DND-41 (cell line): Measurements from ENCODE around the gene IWS1.
"Not testable (repeated sequence)": the region's sequence is repeated elsewhere in the genome, so short reads cannot be mapped to it uniquely, and the experiment has no call there.

Source experiments
- ATAC-seq: fragments of 200-7000 bp; cut with Tn5 transposase; 3 replicates; pipeline ENCODE4 v1.9.1; 2021; ENCODE audit warnings: low read depth; ENCODE audit not compliant: insufficient read depth
- DNase-seq: peaks from one replicate; pipeline ENCODE4 v3.0.0-alpha.2; 2020
- H2AFZ ChIP-seq: 2 replicates; pipeline ENCODE4 v1.6.0; 2012; ENCODE audit warnings: low read depth, low read length
- H3K27ac ChIP-seq: 2 replicates; pipeline ENCODE4 v1.5.1; 2012; ENCODE audit warnings: low read length, inconsistent platforms
- H3K27me3 ChIP-seq: fragments of 200-600 bp; sonication (generic); 2 replicates; pipeline ENCODE4 v1.6.0; 2012; ENCODE audit warnings: low read length, mild to moderate bottlenecking, inconsistent platforms; ENCODE audit not compliant: insufficient read depth, poor library complexity
- H3K36me3 ChIP-seq: 2 replicates; pipeline ENCODE4 v1.5.1; 2012; ENCODE audit warnings: low read length, inconsistent platforms; ENCODE audit not compliant: insufficient read depth
- H3K4me1 ChIP-seq: 2 replicates; pipeline ENCODE4 v1.5.1; 2012; ENCODE audit warnings: mild to moderate bottlenecking, low read length; ENCODE audit not compliant: insufficient read depth
- H3K4me2 ChIP-seq: 2 replicates; pipeline ENCODE4 v1.6.0; 2012; ENCODE audit warnings: mild to moderate bottlenecking, moderate library complexity, low read length, inconsistent platforms; ENCODE audit not compliant: insufficient read depth
- H3K4me3 ChIP-seq, 2 experiments: fragments of 200-600 bp in 1 of 2; shearing (Covaris generic) in 1 of 2; 2 replicates each; pipeline ENCODE4 v1.5.1; 2012 to 2016; ENCODE audit warnings: inconsistent platforms in 2 of 2, low read length in 2 of 2, mild to moderate bottlenecking in 2 of 2, low read depth in 1 of 2, moderate library complexity in 1 of 2
- H3K79me2 ChIP-seq: 2 replicates; pipeline ENCODE4 v1.6.0; 2012; ENCODE audit warnings: low read length, inconsistent platforms; ENCODE audit not compliant: insufficient read depth
- H3K9ac ChIP-seq: 2 replicates; pipeline ENCODE4 v1.6.0; 2012; ENCODE audit warnings: low read depth, mild to moderate bottlenecking, inconsistent platforms, low read length, moderate library complexity
- H3K9me3 ChIP-seq: 2 replicates; pipeline ENCODE4 v1.5.1; 2012; ENCODE audit warnings: low read length, moderate library complexity, mild to moderate bottlenecking, inconsistent platforms; ENCODE audit not compliant: insufficient read depth, severe bottlenecking
- H4K20me1 ChIP-seq: 2 replicates; pipeline ENCODE4 v1.6.0; 2012; ENCODE audit warnings: low read length; ENCODE audit not compliant: insufficient read depth
- EZH2 ChIP-seq: IDR thresholded peaks from 3 replicates; pipeline ENCODE4 v1.6.1; 2012; ENCODE audit warnings: borderline replicate concordance, low read depth, mild to moderate bottlenecking, moderate library complexity, low read length, inconsistent platforms; ENCODE audit not compliant: severe bottlenecking
- TF ChIP-seq, protein P1 (sequence below): IDR thresholded peaks from 2 replicates; pipeline ENCODE4 v1.5.1; 2012; ENCODE audit warnings: borderline replicate concordance, low read length, moderate library complexity, mild to moderate bottlenecking; ENCODE audit not compliant: poor library complexity, severe bottlenecking; ENCODE audit errors: extremely low read depth

Gene IWS1

DNA sequence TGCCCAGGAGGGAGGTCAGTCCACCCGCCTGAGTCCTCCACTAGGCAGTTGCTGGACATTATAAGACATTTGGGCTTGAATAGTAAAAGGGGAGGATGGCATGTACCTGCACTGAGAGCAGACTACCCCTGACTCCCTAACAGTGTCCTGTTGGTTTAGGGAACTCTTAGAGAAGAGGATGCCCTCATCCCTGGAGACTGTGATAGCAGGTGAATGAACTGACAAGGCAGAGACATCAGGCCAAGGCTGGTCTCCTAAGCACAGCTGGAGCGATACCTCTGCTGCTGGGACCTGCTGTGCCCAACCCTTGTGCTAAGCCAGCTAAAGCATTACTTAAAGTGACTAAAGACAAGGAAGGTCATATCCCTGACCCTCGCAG, 73.3 kb downstream of the IWS1 start:
- H3K36me3 ChIP-seq = peaks cover 7% of the 10 kb centered on the region; the same call in 1 of the 2 replicates
- no peaks in the 10 kb centered on the region for H4K20me1 ChIP-seq
- H3K4me1 ChIP-seq = no peaks in the 10 kb centered on the region
- H2AFZ ChIP-seq = no peak overlapping the region
- no peak overlapping the region for H3K4me2 ChIP-seq
- no peaks in the 10 kb centered on the region for H3K79me2 ChIP-seq
- no peak overlapping the region for H3K4me3 ChIP-seq
- no peak overlapping the region for H3K9ac ChIP-seq
- H3K27me3 ChIP-seq = no peaks in the 10 kb centered on the region
- H3K9me3 ChIP-seq = no peaks in the 10 kb centered on the region
- H3K27ac ChIP-seq = 0 out of 2 replicates have a peak overlapping the region, but pooled peaks have one; percentile 8
- DNase-seq (no peak), ATAC-seq (no peak)
- TF ChIP-seq, protein P1, sequence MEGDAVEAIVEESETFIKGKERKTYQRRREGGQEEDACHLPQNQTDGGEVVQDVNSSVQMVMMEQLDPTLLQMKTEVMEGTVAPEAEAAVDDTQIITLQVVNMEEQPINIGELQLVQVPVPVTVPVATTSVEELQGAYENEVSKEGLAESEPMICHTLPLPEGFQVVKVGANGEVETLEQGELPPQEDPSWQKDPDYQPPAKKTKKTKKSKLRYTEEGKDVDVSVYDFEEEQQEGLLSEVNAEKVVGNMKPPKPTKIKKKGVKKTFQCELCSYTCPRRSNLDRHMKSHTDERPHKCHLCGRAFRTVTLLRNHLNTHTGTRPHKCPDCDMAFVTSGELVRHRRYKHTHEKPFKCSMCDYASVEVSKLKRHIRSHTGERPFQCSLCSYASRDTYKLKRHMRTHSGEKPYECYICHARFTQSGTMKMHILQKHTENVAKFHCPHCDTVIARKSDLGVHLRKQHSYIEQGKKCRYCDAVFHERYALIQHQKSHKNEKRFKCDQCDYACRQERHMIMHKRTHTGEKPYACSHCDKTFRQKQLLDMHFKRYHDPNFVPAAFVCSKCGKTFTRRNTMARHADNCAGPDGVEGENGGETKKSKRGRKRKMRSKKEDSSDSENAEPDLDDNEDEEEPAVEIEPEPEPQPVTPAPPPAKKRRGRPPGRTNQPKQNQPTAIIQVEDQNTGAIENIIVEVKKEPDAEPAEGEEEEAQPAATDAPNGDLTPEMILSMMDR = no peak
- TF ChIP-seq EZH2 = no peak

DNA sequence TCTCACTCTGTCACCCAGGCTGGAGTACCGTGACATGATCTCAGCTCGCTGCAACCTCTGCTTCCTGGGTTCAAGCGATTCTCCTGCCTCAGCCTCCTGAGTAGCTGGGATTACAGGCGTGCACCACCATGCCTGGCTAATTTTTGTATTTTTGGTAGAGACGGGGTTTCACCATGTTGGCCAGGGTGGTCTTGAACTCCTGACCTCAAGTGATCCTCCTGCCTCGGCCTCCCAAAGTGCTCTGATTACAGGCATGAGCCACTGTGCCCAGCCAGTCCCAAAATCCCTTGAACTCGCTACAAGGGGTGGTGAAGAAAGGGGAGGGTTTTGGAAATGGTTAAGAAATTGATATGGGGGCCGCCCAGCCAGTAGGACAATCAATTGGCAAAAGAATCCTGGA, 73.9 kb downstream of the IWS1 start:
- ATAC-seq, H2AFZ ChIP-seq, H4K20me1 ChIP-seq, H3K9me3 ChIP-seq, DNase-seq, H3K79me2 ChIP-seq, H3K4me3 ChIP-seq, H3K36me3 ChIP-seq, H3K27me3 ChIP-seq, H3K27ac ChIP-seq, H3K4me1 ChIP-seq, H3K4me2 ChIP-seq, H3K9ac ChIP-seq: not testable (repeated sequence)

DNA sequence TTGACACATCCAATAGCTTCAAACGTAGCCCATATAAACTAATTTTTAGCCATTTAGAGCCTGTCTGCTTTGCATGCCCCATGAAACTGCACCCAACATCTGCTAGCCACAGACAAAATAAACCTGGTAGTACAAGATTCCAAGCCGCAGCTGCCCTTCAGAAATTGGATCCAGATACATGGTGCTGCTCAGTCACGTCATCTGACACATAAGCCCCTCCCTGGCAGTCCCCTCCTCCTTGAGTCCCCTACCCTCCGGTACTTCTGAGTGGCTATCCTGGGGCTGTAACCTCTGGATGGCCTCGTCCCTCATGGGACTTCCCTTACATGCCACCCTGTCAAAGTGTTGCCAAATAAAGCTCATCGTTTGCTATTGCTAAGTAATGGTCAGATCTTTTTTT, 74.3 kb downstream of the IWS1 start:
- TF ChIP-seq EZH2 = no peak
- TF ChIP-seq, protein P1 = no peak

DNA sequence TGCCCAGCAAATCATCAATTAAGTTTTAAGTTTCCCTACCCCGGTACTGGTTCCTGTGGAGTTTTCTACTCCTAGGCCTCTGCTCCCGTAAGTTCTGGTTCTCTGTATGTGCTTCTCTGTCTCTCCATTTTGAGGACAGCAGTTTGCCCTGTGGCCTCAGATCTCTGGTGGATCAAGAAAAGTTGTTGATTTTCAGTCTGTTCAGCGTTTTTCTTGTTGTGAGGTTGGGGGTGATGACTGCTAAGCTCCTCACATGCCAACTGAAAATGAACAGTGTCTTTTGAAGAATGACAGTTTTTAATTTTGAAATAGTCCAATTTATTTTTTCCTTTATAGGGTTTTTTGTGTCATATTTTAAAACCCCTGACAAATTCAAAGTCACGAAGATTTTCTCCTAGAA, 76.4 kb downstream of the IWS1 start:
- TF ChIP-seq, protein P1 = no peak
- TF ChIP-seq EZH2 = no peak
- no peak overlapping the region for H3K4me2 ChIP-seq
- no peaks in the 10 kb centered on the region for H4K20me1 ChIP-seq
- no peak overlapping the region for H3K4me3 ChIP-seq
- H3K79me2 ChIP-seq = no peaks in the 10 kb centered on the region
- H3K9ac ChIP-seq = no peak overlapping the region
- H3K36me3 ChIP-seq = peaks cover 5% of the 10 kb centered on the region; the same call in 1 of the 2 replicates
- H3K27me3 ChIP-seq = no peaks in the 10 kb centered on the region
- peaks cover 4% of the 10 kb centered on the region for H3K9me3 ChIP-seq
- no peak overlapping the region for H2AFZ ChIP-seq
- no peak for ATAC-seq
- no peak for DNase-seq
- H3K4me1 ChIP-seq = no peaks in the 10 kb centered on the region
- H3K27ac ChIP-seq = no peak overlapping the region

More for the DNA sequence above, 74.3 kb downstream of the IWS1 start:
- H3K4me1 ChIP-seq = no peaks in the 10 kb centered on the region
- ATAC-seq = no peak
- H3K4me3 ChIP-seq = no peak overlapping the region
- peaks cover 7% of the 10 kb centered on the region; the same call in 1 of the 2 replicates for H3K36me3 ChIP-seq
- no peaks in the 10 kb centered on the region for H4K20me1 ChIP-seq
- no peak overlapping the region for H2AFZ ChIP-seq
- no peak overlapping the region for H3K4me2 ChIP-seq
- H3K27ac ChIP-seq = no peak overlapping the region
- no peaks in the 10 kb centered on the region for H3K79me2 ChIP-seq
- H3K9ac ChIP-seq = no peak overlapping the region
- H3K27me3 ChIP-seq = no peaks in the 10 kb centered on the region
- no peaks in the 10 kb centered on the region for H3K9me3 ChIP-seq
- DNase-seq = no peak
